NCI-H345 (cell line): ENCODE data around the gene ZFP3.
"Not testable (repeated sequence)": the region's sequence is repeated elsewhere in the genome, so short reads cannot be mapped to it uniquely, and the experiment has no call there.

Experiments
- DNase-seq: peaks from one replicate; lab custom pipeline; 2025; lab: John Stamatoyannopoulos, UW

Gene ZFP3

GRCh38 chr17:5077781-5078105 is 524 bp upstream of the ZFP3 start:
- DNase-seq: no peak

DNA sequence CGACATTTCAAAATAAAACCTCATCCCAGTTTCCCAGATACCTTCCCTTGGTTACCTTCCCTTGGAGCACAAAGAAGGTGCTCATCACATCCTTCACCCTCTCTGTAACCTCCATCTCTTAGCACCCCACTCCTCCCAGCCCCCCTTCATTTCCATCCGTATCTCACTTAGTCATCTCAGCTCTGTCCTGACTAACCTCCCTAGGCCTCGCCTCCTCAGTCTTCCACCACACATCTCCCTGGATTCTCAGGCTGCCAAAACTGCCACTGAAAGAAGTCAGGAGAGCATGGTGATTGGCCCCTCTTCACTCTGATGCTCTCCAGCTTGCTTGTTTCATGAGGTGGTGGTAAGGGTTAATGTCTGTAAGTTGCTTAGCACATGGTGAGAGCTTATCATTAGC is 2.3 kb downstream of the ZFP3 start:
- DNase-seq: no peak

GRCh38 chr17:5092218-5093010 is 14.1 kb downstream of the ZFP3 start:
- DNase-seq: no peak

GRCh38 chr17:5096731-5097100 is 18.4 kb downstream of the ZFP3 start:
- no peak for DNase-seq

DNA sequence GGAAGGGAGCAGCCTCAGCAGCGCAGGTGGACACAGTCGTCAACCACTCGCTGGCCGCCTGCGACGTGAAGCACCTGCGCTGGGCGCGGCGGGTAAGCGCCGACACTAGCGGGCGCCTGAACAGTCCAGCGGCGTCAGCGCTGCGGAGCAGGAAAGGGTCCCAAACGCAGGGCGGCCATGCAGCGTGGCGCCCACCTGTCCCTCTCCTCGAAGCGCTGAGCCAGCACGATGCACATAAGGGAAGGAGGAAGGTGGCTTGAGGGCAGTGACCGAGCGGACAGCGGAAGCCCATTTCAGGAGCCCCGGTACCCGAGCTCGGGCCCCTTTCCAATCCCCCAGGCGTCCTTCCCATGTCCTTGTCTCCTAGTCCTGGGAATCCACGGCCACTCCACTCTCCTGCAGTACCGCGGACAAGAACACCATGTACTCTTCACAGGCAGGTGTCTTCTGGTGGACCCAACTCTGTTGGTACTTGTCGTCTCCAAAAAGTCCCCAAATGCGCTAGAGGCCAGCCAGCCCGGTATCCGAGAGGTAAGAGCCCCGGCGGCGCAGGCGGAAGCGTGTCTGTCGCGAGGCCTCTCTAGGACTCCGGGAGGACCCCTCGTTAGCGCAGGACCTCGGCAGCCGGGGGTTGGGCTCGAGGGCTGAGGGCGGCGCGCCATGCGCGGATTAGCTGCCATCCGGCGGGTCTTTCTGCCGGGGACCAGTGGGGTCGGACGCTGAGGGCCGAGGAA is 19.0 kb downstream of the ZFP3 start:
- DNase-seq: peak; percentile 41

DNA sequence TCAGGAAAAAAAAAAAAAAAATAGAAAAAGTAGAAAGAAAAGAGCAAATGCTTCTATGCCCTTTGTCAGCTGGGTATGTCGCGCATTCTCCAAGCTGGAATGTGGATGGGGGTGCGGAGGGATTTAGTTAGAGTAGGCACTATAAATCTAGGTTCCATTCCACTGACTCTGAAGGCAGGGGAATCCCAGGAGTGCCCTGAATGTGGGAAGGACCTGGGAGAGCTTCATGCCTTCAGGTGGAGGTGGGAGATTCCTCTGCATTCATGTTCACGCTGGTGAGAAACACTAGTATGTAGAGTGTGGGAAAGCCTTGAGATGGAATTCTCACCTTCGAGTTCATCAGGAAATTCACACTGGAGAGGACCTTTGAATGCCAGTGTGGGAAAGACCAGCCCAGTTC is 21.0 kb downstream of the ZFP3 start:
- DNase-seq: no peak

DNA sequence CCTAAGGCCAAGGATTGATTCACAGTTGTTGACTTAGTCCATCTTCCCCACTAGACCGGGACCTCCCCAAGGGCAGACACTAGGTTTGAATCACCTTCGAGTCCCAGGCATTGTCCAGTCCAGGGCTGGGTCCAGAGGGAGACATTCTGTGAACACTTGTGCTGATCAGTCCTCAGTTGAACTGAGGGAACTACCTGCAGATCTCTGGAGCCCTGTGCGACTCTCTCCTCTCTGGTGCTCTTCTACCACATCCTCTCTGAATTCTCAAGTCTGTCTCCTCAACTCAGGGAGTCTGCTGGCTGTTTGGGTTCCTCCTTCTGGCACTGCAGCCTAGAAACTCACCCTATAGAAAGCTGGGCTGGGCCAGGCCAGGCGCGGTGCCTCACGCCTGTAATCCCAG is 22.6 kb downstream of the ZFP3 start:
- DNase-seq: no peak

- no peak for DNase-seq
Measured at GRCh38 chr17:5110816-5111215, 32.5 kb downstream of the ZFP3 start.

DNA sequence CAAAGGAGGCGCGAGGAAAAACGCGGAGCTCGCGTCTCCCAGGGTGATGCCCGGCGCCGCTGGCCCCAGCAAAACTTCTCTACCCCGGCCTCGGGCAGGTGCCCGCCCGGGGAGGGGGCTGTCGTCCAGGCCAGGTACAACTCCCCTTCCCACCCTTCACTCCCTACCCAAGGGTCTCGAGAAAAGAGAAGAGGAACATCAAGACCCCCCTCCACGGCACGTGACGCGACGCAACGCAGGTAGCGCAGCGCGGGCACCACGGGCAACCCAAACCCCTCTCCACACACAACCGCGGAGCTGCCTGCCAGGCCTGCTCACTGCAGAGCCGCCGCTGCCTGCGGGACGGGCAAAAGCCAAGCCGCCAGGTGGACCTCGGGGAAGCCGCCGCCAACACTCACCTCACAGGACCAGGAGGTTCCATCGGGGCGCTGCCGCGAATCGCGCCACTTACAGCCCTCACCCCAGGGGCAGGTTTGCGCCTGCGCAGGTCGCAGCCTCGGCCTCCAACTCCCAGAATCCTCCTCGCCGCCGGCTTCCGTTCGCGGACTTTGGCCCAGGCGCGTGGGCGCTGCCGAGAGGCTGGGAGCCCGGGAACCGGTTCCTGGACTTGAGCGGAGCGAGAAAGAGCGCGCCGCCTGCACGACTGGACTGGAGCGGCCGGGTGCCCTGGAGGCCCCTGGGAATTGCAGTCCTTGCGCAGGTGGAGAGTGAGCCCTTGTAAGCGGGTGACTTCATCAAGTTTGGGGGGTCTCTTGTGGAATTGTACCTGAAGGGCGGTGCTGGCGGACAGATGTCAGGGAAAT is 33.3 kb downstream of the ZFP3 start, which contains the start of gene ZNF232:
Gene ZNF232, minus strand, starts transcription at position 477 of the 803 bp plus-strand sequence. Its CDS starts 56 bp downstream, at position 421.
- peak; percentile 92 for DNase-seq

- no peak for DNase-seq
Measured at GRCh38 chr17:5115673-5116651, 37.7 kb downstream of the ZFP3 start, which contains the start of gene USP6. Gene USP6 (plus strand): TSS chr17:5116032. CDS start chr17:5130368, 14,336 bp downstream.

DNA sequence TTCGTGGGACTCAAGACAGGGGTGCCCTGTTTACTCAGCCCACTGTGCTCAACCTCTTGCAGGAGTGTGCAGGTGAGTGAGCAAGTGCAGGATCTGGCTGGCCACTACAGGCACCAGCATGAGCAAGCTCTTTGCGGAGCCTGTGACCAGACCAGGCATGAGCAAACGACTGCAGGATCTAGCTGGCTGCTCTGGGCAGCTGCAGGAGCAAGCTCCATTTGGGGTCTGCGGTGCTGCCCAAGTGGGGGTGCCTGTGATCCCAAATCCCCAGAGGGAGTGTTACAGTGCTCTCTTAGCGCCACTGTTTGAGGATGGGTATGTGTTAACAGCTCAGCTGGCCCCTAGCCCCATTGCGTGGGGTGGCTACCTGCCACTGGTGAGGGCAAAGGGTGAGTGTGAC is 40.0 kb downstream of the ZFP3 start:
- no peak for DNase-seq

DNA sequence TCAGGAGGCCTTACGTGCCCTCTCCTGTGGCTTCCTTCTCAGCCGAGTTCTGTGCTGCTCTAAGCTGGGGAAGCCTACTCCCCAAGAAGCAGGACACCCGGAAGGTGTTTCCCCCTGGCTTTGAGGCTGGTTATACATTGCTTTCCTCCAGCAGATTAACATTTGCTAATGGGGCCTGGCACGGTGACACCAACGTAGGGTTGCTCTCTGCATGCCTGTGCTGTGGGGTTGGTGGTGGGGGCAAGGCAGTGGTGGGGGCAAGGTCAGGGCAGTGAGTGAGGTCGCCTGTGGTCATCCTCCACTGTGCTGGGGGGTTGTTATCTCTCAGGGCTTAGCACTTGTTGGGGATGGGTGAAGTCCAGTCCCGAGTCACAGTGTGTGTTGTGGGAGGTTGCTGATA is 41.8 kb downstream of the ZFP3 start:
- no peak for DNase-seq

DNA sequence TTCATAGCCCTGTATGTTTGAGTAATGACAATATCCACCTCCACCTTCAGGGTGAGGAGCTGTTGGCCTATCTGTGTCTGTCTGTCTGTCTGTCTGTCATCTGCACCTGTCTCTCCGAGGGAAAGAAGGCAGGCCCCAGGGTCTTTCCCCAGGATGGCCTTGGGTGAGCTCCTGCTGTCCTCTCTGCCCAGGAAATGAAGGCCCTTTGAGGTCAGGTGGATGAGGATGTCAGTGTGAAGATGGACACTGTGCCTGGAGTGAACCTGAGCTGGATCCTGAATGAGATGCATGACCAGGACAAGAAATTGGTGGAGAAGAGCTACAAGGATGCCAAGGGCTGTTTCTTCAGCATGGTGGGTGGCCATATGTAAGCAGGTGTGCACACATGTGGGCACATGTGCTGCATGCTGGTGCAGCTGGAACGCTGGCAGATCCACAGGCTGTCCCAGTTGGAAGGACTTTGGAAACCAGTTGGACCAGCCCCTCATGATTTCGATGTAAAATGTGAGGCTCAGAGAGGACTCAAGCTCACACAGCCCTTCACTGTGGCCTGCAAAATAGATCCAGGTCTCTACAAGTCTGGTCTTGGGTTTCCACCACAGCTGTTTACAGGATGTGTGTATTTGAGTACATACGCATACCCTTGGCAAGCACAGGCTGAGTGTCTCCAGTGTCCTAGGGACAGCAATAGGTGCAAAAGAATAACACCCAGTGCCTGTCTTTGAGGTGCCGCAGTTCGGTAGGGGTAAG is 42.3 kb downstream of the ZFP3 start:
- DNase-seq: not testable (repeated sequence)

- DNase-seq: no peak
Measured at GRCh38 chr17:5121186-5121841, 43.0 kb downstream of the ZFP3 start.

GRCh38 chr17:5122056-5122455 is 43.8 kb downstream of the ZFP3 start:
- not testable (repeated sequence) for DNase-seq

GRCh38 chr17:5122586-5123342 is 44.5 kb downstream of the ZFP3 start:
- DNase-seq: no peak

- DNase-seq: no peak
Measured at GRCh38 chr17:5123343-5124124, 45.3 kb downstream of the ZFP3 start.

DNA sequence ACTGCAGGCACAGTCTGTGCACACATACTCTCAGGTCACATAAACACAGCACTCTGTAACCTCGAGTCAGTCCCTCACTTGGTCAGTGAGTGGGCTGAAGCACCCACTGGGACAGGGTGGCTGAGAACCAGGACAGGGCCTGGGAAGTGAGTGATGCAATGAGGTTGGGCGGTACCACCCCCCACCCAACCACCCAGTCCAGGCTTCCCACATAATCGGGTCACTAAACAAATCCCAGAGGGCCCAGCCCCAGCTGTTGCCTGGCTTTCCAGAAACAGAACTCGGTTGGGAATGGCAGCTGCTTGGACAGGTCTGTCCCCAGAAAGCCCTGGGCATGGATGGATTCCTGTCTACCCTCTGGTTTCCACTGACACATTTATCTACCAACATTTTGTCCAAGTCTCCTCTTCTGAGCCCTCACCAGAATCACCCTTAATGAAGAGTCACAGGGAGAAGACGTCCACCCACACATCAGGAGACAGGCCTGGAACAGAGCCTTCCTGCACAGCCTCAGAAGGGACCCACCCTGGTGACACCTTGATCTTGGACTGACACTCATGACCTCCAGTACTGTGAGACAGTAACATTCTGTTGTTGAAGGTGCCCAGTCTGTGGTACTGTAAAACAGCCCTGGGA is 46.0 kb downstream of the ZFP3 start:
- not testable (repeated sequence) for DNase-seq
